ENCODE results near the gene APCDD1.

- no peak for TF ChIP-seq CTCF (IDR thresholded peaks at IDR 0.05; ENCODE audit: poor library complexity)
- no peak for TF ChIP-seq EZH2 (IDR thresholded peaks at IDR 0.05; ENCODE audit: borderline replicate concordance)
- TF ChIP-seq EZH2phosphoT487 (IDR thresholded peaks at IDR 0.05; ENCODE audit: low read depth, severe bottlenecking, unreplicated experiment): no peak
These were observed 72.1 kb downstream of the APCDD1 start for GRCh38 chr18:10526561-10526949.

Data from hepatocyte (in vitro differentiated cells).